Measurements from ENCODE around the gene CDC42BPB.

Gene CDC42BPB

DNA sequence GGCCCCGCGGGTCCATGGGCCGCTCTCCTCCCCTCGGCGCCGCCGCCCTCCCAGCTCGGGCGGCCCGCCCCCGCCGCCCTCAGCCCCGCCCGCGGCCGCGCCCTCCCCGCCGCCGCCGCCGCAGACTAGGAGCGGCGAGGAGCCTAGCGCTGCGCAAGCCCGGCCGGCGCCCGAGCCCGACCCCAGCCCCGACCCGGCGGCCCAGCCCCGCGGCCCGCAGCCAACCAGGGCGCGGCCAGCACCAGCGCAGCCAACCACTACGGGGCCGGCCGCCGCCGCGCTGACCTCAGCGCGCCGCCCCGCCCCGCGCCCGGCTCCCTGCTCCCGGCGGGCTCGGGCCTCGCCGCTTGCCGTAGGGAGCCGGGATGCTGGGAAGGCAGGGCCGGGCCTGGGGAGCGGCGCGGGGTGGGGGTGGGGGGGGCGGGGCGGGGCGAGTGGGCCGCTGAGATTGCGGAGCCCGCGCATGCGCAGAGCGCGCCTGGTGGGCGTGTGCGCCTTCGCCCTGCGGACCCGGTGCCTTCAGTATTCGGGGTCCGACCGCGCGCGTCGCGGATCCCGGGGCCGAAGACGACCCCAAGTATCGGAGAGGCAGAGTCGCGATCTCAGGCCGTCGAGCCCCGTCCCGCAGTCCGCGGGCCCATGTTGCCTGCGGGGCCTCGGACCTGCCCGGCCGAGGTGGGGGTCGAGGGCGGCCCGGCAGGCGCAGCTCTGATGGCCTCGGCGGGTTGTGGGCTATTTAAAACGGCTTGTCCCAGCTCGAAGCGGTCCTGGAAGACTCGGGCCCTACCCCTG lies at the start of gene CDC42BPB:
CDC42BPB (minus strand) TSS at position 178 of the 792 bp plus-strand sequence. CDS start 376 bp downstream, outside the sequence.
- H3K27me3 ChIP-seq (replicated peaks), result no peaks in the 10 kb centered on the region
- H3K27ac ChIP-seq, result peak within 1 kb of the TSS; percentile 61
- peaks cover 3% of the 10 kb centered on the region for H3K36me3 ChIP-seq (replicated peaks)
- H3K4me3 ChIP-seq (ENCODE audit: low read depth, low read length), result peak within 1 kb of the TSS; percentile 85
- in situ Hi-C loops (cut with HindIII; ENCODE audit: low pct_ligation_motif_present, low sequenced_read_pairs), result no loop called here
- peak; percentile 77 for DNase-seq
- no peak for TF ChIP-seq CTCF (IDR thresholded peaks at IDR 0.05; ENCODE audit: low read depth, low read length, missing control alignments)

- Histone ChIP-seq H3K27me3 (replicated peaks) (peaks cover 39% of the 10 kb centered on the region), H3K4me3 (ENCODE audit: low read depth, low read length) (no peak overlapping the region), H3K36me3 (replicated peaks) (no peaks in the 10 kb centered on the region), H3K27ac (no peak overlapping the region)
- no peak for DNase-seq
- TF ChIP-seq CTCF (IDR thresholded peaks at IDR 0.05; ENCODE audit: low read depth, low read length, missing control alignments), result peak; percentile 23
- in situ Hi-C loops (cut with HindIII; ENCODE audit: low pct_ligation_motif_present, low sequenced_read_pairs), result no loop called here
Measured at GRCh38 chr14:103105580-103106150, 48.3 kb upstream of the CDC42BPB start.

DNA sequence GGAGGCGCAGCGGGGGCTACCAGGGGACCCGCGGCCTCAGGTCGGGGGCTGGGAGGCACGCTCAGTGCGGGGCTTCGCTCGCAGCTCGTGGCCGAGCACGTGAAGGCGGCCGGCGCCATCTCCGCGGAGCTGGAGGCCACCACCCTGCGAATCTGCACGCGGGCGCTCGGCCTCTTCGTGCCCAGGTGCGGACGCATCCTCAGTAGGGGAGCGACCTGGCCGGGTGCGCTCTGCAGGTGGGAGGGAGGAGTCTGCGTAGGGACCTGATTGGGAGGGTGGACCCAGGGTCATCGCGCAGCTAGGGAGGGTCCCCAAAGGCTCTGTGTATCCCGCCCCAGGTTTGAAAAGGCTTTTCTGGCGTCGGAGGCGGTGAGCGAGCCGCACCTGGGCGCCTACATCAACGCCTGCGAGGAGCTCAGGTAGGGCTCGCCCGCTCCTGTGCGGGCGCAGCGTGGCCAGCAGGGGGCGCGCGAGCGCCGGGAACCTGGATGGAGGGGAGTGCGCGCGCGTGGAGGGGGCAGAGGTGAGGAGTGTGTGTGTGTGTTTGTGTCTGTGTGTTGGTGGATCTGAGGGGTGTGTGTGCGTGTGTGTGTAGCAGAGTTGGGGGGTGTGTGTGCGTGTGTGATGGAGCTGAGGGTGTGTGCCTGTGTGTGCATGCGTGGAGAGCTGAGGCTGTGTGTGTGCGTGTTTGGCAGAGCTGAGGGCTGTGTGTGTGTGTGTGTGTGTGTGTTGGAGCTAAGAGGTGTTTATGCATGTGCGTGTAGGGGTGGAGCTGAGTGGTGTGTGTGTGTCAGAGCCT lies 47.5 kb upstream of the CDC42BPB start:
- peaks cover 39% of the 10 kb centered on the region for H3K27me3 ChIP-seq (replicated peaks)
- H3K4me3 ChIP-seq (ENCODE audit: low read depth, low read length), result no peak overlapping the region
- peak; percentile 82 for TF ChIP-seq CTCF (IDR thresholded peaks at IDR 0.05; ENCODE audit: low read depth, low read length, missing control alignments)
- no peak for DNase-seq
- H3K27ac ChIP-seq, result no peak overlapping the region
- in situ Hi-C loops (cut with HindIII; ENCODE audit: low pct_ligation_motif_present, low sequenced_read_pairs), result no loop called here
- H3K36me3 ChIP-seq (replicated peaks), result no peaks in the 10 kb centered on the region

GRCh38 chr14:103104389-103104653 lies 47.0 kb upstream of the CDC42BPB start:
- Histone ChIP-seq H3K4me3 (ENCODE audit: low read depth, low read length) (no peak overlapping the region), H3K36me3 (replicated peaks) (no peaks in the 10 kb centered on the region), H3K27ac (no peak overlapping the region), H3K27me3 (replicated peaks) (peaks cover 39% of the 10 kb centered on the region)
- in situ Hi-C loops (cut with HindIII; ENCODE audit: low pct_ligation_motif_present, low sequenced_read_pairs), result no loop called here
- TF ChIP-seq CTCF (IDR thresholded peaks at IDR 0.05; ENCODE audit: low read depth, low read length, missing control alignments), result no peak
- DNase-seq, result no peak

- no peak for DNase-seq
- peak; percentile 43 for TF ChIP-seq CTCF (IDR thresholded peaks at IDR 0.05; ENCODE audit: low read depth, low read length, missing control alignments)
- no peaks in the 10 kb centered on the region for H3K36me3 ChIP-seq (replicated peaks)
- H3K27me3 ChIP-seq (replicated peaks), result peaks cover 39% of the 10 kb centered on the region
- H3K4me3 ChIP-seq (ENCODE audit: low read depth, low read length), result no peak overlapping the region
- H3K27ac ChIP-seq, result no peak overlapping the region
- in situ Hi-C loops (cut with HindIII; ENCODE audit: low pct_ligation_motif_present, low sequenced_read_pairs), result no loop called here
Measured at GRCh38 chr14:103103461-103104388, 46.4 kb upstream of the CDC42BPB start.
